ENCODE data around the gene CFAP61.

CFAP61 gene

GRCh38 chr20:20231528-20232298 lies 179.4 kb downstream of the CFAP61 start:
- Histone ChIP-seq H2AFZ (ENCODE audit: low read length) (no peak overlapping the region), H3K4me1 (ENCODE audit: insufficient read depth, low read length, poor library complexity, severe bottlenecking) (no peaks in the 10 kb centered on the region), H3K36me3 (ENCODE audit: insufficient read depth, low read length) (no peaks in the 10 kb centered on the region), H3K9ac (ENCODE audit: low read depth, low read length, poor library complexity, severe bottlenecking) (no peak overlapping the region), H3F3A (ENCODE audit: low read depth) (no peaks in the 10 kb centered on the region), H3K4me2 (ENCODE audit: low read depth, low read length, poor library complexity, severe bottlenecking) (no peak overlapping the region), H3K79me2 (ENCODE audit: insufficient read depth, low read length) (no peaks in the 10 kb centered on the region), H3K9me2 (replicated peaks; ENCODE audit: low read depth, low read length) (no peaks in the 10 kb centered on the region), H3K4me3 (ENCODE audit: low read length, poor library complexity, severe bottlenecking) (no peak overlapping the region), H3K9me3 (ENCODE audit: insufficient read depth, low read depth, low read length) (no peaks in the 10 kb centered on the region), H3K27me3 (ENCODE audit: insufficient read depth, low read length, poor library complexity, severe bottlenecking) (no peaks in the 10 kb centered on the region), H4K20me1 (ENCODE audit: insufficient read depth, low read length, poor library complexity, severe bottlenecking) (no peaks in the 10 kb centered on the region)
- no peak for TF ChIP-seq EZH2phosphoT487 (IDR thresholded peaks at IDR 0.05; ENCODE audit: borderline replicate concordance)
- no peak for TF ChIP-seq CTCF (conservative IDR thresholded peaks at IDR 0.05; ENCODE audit: low read length)

GRCh38 chr20:20233041-20233514 lies 180.7 kb downstream of the CFAP61 start:
- Histone ChIP-seq H2AFZ (ENCODE audit: low read length) (no peak overlapping the region), H3K9ac (ENCODE audit: low read depth, low read length, poor library complexity, severe bottlenecking) (no peak overlapping the region), H4K20me1 (ENCODE audit: insufficient read depth, low read length, poor library complexity, severe bottlenecking) (no peaks in the 10 kb centered on the region), H3K36me3 (ENCODE audit: insufficient read depth, low read length) (no peaks in the 10 kb centered on the region), H3K27me3 (ENCODE audit: insufficient read depth, low read length, poor library complexity, severe bottlenecking) (no peaks in the 10 kb centered on the region), H3F3A (ENCODE audit: low read depth) (no peaks in the 10 kb centered on the region), H3K9me2 (replicated peaks; ENCODE audit: low read depth, low read length) (no peaks in the 10 kb centered on the region), H3K79me2 (ENCODE audit: insufficient read depth, low read length) (no peaks in the 10 kb centered on the region), H3K9me3 (ENCODE audit: insufficient read depth, low read depth, low read length) (no peaks in the 10 kb centered on the region), H3K4me2 (ENCODE audit: low read depth, low read length, poor library complexity, severe bottlenecking) (no peak overlapping the region), H3K4me1 (ENCODE audit: insufficient read depth, low read length, poor library complexity, severe bottlenecking) (no peaks in the 10 kb centered on the region), H3K4me3 (ENCODE audit: low read length, poor library complexity, severe bottlenecking) (no peak overlapping the region)
- TF ChIP-seq CTCF (conservative IDR thresholded peaks at IDR 0.05; ENCODE audit: low read length): no peak
- no peak for TF ChIP-seq EZH2phosphoT487 (IDR thresholded peaks at IDR 0.05; ENCODE audit: borderline replicate concordance)

GRCh38 chr20:20235681-20236080 lies 183.3 kb downstream of the CFAP61 start:
- no peaks in the 10 kb centered on the region for H3K4me1 ChIP-seq (ENCODE audit: insufficient read depth, low read length, poor library complexity, severe bottlenecking)
- H3K79me2 ChIP-seq (ENCODE audit: insufficient read depth, low read length): no peaks in the 10 kb centered on the region
- H3K27me3 ChIP-seq (ENCODE audit: insufficient read depth, low read length, poor library complexity, severe bottlenecking): no peaks in the 10 kb centered on the region
- H3K9me3 ChIP-seq (ENCODE audit: insufficient read depth, low read depth, low read length): no peaks in the 10 kb centered on the region
- H4K20me1 ChIP-seq (ENCODE audit: insufficient read depth, low read length, poor library complexity, severe bottlenecking): no peaks in the 10 kb centered on the region
- H3K9me2 ChIP-seq (replicated peaks; ENCODE audit: low read depth, low read length): no peaks in the 10 kb centered on the region
- TF ChIP-seq CTCF (conservative IDR thresholded peaks at IDR 0.05; ENCODE audit: low read length): no peak
- no peak for TF ChIP-seq EZH2phosphoT487 (IDR thresholded peaks at IDR 0.05; ENCODE audit: borderline replicate concordance)
- no peak overlapping the region for H3K4me3 ChIP-seq (ENCODE audit: low read length, poor library complexity, severe bottlenecking)
- H3K4me2 ChIP-seq (ENCODE audit: low read depth, low read length, poor library complexity, severe bottlenecking): no peak overlapping the region
- H3K9ac ChIP-seq (ENCODE audit: low read depth, low read length, poor library complexity, severe bottlenecking): no peak overlapping the region
- H3K36me3 ChIP-seq (ENCODE audit: insufficient read depth, low read length): no peaks in the 10 kb centered on the region
- no peak overlapping the region for H2AFZ ChIP-seq (ENCODE audit: low read length)
- H3F3A ChIP-seq (ENCODE audit: low read depth): no peaks in the 10 kb centered on the region

All from Loucy (cell line).